NCI-H345 (cell line): ENCODE measurements around the gene TREM1.

Experiments used
- DNase-seq: peaks from one replicate; lab custom pipeline; 2025; lab: John Stamatoyannopoulos, UW

The TREM1 gene

DNA sequence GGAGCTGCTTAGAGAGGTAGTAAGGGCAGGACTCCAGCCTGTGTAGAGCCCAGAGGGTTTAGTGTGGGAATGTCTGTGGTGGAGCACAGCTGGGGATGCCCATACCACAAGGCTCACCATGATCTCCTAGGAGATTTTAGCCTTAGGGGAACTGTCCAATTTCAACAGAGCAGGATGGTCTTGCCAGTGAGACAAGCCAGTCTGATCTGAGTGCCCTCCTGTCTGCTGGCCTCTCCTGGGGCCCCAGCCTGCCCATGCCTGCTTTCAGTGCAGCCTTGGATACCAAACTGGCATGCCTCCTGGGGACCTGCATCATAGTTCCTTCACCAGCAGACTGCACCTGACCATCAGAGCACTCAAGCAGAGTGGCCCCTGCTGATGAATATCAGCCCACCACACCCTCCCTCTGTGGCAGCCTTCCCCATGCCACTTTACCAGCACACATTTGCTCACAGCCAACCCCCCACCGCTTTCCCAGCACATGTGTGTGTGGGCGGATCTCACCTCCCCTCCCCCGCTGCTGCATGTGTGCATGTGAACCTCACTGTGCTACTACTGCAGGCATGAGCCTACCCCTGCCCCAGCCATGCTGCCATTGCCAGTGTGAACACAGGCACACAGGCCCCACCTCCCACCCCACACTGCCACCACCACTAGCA, 7.9 kb upstream of the TREM1 start:
- peak; percentile 18 for DNase-seq

DNA sequence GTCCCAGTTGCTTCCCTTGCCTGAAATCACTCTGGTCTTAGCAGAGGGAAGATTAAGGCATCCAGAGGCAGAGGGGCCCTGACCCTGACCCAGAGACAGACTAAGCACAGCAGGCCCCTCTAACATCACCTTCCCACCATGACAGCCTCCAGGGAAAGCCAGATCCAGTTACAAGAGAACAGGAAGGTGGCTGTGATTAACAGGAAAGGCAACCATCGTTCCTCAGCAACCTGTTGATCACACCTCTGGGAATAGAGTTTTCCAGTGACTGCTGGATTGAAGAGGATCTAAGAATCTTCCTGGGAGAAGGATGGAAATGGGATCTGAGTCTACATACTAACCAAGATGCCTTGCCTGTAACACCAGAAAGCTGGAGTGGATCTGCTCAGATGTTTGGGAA, 5.2 kb upstream of the TREM1 start:
- DNase-seq: no peak

DNA sequence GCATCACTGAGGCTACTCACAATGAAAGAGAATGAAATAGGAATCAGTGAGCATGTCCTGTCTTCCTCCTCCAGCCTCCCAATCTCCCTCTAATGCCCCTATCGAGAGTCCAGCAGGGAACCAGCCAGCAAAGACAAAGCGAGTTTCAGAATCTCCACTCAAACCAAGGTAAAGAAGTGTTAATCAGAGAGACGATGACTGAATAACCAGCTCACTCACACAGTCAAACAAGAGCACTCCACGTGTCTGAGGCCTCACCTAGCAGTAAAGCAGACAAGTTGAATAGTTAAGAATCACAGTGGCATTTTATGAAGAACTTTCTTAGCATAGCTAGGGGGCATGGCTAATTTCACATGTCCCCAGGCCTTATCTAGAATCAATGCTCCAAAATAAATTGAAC, 3.3 kb upstream of the TREM1 start:
- no peak for DNase-seq

DNA sequence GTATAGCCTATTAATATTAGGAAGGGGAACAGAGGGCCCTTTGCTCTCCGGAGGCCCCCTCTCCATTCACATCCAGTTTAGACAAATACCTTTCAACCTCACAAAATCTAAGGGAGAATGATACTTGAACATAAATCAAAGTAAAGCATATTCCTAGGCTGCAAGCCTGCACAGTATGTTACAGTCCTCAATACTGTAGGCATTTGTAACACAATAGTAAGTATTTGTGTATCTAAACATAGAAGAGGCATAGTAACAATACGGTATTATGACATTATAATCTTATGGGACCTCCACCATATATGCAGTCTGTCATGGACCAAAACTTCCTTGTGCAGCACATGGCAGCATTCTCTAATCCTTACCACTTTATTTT, 2.3 kb upstream of the TREM1 start:
- no peak for DNase-seq

- DNase-seq: peak; percentile 91
Observed at GRCh38 chr6:41288030-41288753, 1.7 kb upstream of the TREM1 start.

- no peak for DNase-seq
Observed at GRCh38 chr6:41284726-41285125, 1.8 kb downstream of the TREM1 start.

DNA sequence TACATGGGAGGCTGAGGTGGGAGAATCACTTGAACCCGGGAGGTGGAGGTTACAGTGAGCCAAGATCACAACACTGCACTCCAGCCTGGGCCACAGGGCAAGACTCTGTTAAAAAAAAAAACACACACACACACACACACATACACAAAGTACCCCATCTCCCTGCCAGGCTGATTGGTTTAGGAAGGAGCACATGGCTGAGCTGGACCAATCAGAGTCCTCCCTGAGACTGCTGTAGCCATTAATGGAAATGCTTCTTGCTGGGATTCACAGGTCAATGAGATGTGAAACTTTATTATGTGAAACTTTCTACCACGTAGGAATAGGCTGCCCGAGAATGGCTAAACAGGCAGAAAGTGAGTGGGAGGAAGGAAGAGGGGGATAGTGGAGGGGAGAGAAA, 2.9 kb downstream of the TREM1 start:
- no peak for DNase-seq

DNA sequence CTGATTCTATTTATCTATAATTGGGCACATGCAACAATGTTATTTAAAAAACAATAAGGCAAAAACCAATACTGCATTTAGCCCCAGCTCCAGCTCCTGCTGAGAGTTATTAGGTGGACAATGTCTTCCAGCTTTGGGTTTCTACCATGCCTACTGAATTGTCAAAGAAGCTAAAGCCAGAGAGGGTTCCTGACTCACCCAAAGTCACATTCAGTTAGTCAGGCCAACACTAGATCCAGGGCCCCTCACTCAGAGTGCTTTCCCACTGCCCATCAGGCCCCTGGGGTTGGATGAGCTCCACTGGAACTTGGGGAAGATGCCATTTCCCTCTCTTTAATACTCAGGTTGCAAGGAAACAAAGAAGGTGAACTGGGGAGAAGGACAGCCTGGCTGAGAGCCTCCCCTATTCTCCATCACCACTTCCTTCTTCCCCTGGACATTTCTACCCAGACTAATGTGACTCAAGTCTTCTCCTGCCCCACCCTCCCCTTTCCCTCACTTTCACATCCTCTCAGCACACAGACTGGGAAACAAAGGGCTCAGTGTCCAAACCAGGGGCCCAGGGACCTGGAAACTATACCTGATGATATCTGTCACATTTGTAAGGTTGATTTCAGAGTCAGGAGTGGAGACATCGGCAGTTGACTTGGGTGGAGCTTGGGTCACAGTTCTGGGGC, 6.0 kb downstream of the TREM1 start:
- DNase-seq: no peak

DNA sequence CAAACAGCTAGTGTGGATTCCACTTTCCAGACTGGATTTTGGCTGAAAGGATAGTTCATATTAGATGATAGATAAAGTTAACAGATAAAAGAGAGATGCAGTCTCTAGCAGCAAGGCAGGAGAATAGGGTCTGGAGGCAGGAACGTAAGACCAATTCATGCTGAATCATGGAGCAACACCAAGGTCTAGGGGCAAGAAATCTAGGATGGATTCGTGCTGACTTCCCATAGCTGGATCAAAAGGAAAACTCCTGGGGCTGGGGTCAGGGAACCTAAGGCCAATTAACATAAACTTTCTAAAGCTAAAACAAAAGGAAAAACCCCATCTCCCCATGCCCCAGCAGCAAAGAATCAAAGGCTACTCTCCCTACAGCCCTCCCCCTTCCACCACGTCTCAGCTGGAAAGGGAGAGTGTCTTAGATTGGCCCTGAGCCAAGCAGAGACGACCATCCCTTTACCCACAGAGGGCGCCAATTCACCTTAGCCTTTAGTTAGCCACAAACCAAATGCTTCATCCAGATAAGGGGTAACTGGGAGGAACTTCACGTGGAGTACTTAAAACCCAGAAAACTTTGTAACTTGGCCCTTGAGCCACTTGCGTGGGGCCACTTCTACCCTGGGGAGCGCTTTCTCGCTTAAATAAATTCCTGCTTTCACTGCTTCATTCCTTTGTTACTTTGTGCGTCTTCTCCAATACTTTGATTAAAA, 7.6 kb downstream of the TREM1 start:
- peak; percentile 79 for DNase-seq

- no peak for DNase-seq
Observed at GRCh38 chr6:41277605-41278004, 8.9 kb downstream of the TREM1 start.

DNA sequence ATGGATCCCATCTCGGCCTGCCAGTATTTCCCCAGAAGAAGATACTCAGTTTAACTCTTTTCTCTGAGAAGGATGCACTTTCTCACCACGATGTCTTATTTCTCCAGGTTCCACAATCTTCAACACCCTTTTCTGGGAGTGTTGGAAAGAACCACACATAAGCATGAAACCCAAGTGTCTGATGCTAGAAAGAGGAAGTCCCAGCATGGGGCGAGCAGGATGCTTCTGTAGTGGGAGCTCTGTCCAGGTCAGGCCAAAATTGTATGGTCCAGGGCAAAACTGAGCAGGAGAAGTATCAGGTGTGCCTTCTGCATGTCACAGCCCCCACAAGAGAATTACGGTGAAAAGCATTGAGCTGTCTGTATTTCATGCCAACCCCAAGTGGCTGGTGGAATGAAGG, 11.0 kb downstream of the TREM1 start:
- no peak for DNase-seq

- no peak for DNase-seq
Observed at GRCh38 chr6:41274256-41274655, 12.2 kb downstream of the TREM1 start.

DNA sequence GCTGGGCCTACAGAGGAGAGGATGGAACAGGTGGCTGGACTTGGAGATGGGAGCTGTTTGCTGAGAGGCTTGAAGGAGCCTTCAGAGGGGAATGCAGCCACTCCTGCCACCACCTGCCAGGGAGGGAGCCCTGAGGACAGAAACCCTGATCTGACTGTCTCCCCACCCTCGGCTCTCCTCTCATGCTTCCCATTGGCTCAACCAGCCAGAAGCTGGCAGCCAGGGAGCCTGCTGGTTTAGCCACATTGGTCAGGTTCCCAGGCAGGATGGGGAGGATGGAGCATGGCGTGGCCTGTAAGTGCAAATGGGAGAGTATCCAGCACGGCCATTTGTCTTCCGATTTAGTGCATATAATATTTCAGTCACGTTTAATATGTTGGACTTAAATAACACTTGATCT, 12.8 kb downstream of the TREM1 start:
- no peak for DNase-seq

GRCh38 chr6:41272591-41273240, 13.8 kb downstream of the TREM1 start:
- DNase-seq: no peak

DNA sequence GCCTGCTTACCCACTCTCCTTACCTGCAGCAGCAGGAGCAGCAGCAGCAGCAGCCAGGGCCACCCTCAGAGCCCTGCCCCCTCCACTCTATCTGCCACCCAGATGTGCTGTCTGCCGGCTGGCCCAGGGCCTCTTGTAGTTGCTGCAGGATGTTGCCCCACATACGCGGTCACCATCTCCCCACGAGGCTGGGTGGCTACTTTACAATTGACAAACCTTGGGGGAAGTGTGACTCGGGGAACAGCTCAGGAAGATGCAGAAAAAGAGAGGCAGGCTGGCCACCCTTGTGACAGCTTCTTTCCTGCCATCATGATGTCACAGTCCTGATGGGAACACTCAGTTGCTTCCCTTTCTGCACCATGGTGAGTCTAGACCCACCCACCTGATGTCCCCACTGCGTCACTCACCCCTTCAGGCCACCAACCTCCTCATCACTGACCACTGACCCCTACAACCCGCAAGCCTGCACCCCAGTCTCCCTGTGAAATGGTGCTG, 14.5 kb downstream of the TREM1 start:
- DNase-seq: no peak

DNA sequence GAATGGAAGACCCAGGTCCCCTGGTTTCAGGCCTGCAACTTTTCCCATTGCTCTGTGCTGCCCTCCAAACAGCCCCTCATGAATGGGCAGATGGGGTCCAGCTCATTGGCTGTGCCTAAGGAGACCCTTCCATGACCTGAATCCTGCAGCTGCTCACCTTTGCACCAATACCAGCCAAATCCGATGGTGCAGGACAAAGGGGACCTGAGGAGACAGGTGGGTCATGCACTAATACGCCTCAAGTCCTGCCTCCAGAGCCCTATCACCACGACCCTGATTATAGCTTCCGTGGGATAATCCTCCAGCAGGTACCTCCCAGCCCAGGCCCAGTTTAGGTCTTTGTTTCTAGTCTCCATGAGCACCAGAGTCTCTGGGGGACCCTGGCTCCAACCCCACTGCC, 16.8 kb downstream of the TREM1 start:
- no peak for DNase-seq

- DNase-seq: no peak
Observed at GRCh38 chr6:41269166-41269565, 17.3 kb downstream of the TREM1 start.

DNA sequence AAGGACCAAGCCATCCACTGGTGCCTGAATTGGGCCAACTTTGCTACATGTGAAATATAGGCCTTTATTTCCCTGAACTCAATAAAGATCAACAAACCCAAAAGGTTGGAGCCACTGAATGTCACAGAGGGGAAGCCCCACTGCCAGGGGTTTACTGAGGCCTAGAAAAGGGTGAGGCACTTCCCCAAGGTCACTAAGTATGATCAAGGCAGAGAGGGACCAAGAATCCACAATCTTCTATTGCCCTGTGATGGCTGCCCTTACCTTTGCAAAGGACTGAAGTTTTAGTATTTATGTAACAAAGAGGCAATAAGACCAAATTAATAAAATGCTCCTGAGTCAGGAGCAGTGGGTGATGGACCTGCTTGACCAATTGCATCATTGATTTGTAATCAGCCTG, 18.0 kb downstream of the TREM1 start:
- DNase-seq: no peak

GRCh38 chr6:41266541-41266940, 19.9 kb downstream of the TREM1 start:
- DNase-seq: no peak

DNA sequence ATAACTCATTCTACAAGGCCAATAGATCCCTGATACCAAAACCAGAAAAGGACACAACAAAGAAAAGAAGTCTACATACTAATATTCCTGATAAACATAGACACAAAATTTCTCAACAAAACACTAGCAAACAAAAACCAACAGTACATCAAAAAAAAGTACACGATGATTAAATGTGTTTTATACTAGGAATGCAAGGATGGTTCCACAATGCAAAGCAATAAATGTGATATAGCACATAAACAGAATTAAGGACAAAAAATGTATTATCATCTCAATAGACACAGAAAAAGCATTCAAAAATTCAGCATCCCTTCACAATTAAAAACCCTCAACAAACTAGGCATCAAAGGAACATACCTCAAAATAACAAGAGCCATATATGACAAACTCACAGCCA, 23.2 kb downstream of the TREM1 start:
- no peak for DNase-seq

DNA sequence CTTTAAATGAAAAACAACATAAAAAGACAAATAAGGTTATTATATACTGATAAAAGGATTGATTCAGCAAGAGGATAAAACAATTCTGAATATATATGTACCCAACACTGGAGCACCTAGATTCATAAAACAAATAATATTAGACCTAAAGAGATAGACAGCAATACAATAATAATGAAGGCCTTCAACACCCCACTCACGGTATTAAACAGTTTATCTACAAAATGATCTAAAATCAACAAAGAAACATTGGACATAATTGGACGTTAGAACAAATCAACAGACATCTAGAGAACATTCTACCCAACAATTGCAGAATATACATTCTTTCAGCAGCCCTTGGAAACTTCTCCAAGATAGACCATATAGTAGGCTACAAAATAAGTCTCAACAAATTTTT, 24.1 kb downstream of the TREM1 start:
- no peak for DNase-seq

DNA sequence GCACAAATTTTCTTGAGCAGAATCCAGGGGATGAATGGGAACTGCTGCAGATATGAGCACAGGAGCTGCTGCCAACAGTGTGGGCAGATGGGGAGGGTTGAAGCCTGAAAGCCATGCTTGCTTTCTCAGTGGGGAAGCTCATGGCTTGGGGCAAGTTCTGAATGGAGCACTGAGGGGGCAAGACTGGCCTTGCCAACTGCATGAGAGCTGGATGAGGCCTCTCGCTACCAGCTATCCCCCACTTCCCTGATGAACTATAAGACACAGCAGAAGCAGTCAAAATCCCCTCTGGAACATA, 28.3 kb downstream of the TREM1 start:
- DNase-seq: peak; percentile 45
